ENCODE results near the gene FXYD7.
A peak's percentile ranks its signal among the peaks of the same experiment; 100 is the strongest.

FXYD7 gene

GRCh38 chr19:35105047-35105410 lies 38.0 kb upstream of the FXYD7 start:
- no peak for TF ChIP-seq JUND (IDR thresholded peaks at IDR 0.05; ENCODE audit: low read depth)
- DNase-seq (ENCODE audit: low read depth in 1 of 2, low spot score in 1 of 2) = no peak
- in situ Hi-C loops (cut with HindIII; ENCODE audit: low pct_unique_long_range_greater_than_20kb, low sequenced_read_pairs) = no loop called here

GRCh38 chr19:35105411-35106290 lies 37.4 kb upstream of the FXYD7 start:
- DNase-seq (ENCODE audit: low read depth in 1 of 2, low spot score in 1 of 2) = no peak
- no peak for TF ChIP-seq JUND (IDR thresholded peaks at IDR 0.05; ENCODE audit: low read depth)
- in situ Hi-C loops (cut with HindIII; ENCODE audit: low pct_unique_long_range_greater_than_20kb, low sequenced_read_pairs) = no loop called here

- DNase-seq (ENCODE audit: low read depth in 1 of 2, low spot score in 1 of 2) = no peak
- no peak for TF ChIP-seq JUND (IDR thresholded peaks at IDR 0.05; ENCODE audit: low read depth)
- in situ Hi-C loops (cut with HindIII; ENCODE audit: low pct_unique_long_range_greater_than_20kb, low sequenced_read_pairs) = no loop called here
Observed at GRCh38 chr19:35106291-35106583, 36.8 kb upstream of the FXYD7 start.

DNA sequence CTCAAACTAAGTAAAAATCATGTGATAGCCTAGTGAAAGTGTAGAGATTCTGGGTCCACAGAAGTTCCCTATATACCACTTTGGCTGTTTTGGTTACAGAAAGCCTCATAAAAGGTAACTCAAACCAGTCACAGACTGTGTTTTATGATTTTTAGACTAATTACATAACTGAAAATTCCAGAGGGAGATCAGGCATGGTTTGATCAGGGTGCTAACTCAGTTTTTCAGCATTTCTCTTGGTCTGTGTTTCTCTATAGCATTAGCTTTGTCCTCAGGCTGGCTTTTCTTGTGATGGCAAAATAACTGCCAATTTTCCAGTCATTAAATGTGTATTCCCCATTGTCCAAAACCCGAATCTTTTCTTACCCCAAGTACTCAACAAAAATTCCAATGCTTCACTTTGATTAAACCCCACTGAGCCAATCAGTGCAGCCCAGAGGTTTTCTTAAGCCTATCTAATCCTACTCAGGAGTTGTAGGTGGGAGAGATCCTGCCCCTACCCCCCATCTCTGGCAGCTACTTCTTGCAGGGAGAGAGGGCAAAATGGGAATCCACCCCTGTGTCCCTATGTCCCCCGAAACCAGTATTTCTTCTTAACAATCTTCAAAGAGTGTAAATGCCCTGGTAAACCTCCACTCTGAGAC lies 36.0 kb upstream of the FXYD7 start:
- in situ Hi-C loops (cut with HindIII; ENCODE audit: low pct_unique_long_range_greater_than_20kb, low sequenced_read_pairs) = no loop called here
- no peak for DNase-seq (ENCODE audit: low read depth in 1 of 2, low spot score in 1 of 2)
- TF ChIP-seq JUND (IDR thresholded peaks at IDR 0.05; ENCODE audit: low read depth) = no peak

GRCh38 chr19:35107545-35107944 lies 35.5 kb upstream of the FXYD7 start:
- in situ Hi-C loops (cut with HindIII; ENCODE audit: low pct_unique_long_range_greater_than_20kb, low sequenced_read_pairs) = no loop called here
- no peak for TF ChIP-seq JUND (IDR thresholded peaks at IDR 0.05; ENCODE audit: low read depth)
- no peak for DNase-seq (ENCODE audit: low read depth in 1 of 2, low spot score in 1 of 2)

DNA sequence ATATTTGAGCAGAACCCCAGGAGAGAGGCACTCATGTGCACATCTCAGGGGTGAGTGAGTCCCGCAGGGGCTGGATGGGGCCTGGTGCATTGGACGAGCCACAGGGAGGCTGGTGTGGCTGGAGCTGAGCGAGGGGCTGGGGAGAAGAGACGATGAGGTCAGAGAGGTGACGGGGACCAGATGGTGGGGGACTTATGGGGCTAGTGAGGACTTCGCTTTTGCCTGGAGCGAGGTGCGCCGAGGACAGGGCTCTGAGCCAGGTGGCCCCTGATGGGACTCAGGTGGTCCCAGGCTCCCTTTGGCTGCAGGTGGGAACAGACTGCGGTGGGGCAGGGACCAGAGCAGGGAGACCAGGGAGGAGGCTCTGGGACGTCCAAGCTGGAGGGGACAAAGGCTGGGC lies 34.3 kb upstream of the FXYD7 start:
- no peak for TF ChIP-seq JUND (IDR thresholded peaks at IDR 0.05; ENCODE audit: low read depth)
- in situ Hi-C loops (cut with HindIII; ENCODE audit: low pct_unique_long_range_greater_than_20kb, low sequenced_read_pairs) = no loop called here
- no peak for DNase-seq (ENCODE audit: low read depth in 1 of 2, low spot score in 1 of 2)

DNA sequence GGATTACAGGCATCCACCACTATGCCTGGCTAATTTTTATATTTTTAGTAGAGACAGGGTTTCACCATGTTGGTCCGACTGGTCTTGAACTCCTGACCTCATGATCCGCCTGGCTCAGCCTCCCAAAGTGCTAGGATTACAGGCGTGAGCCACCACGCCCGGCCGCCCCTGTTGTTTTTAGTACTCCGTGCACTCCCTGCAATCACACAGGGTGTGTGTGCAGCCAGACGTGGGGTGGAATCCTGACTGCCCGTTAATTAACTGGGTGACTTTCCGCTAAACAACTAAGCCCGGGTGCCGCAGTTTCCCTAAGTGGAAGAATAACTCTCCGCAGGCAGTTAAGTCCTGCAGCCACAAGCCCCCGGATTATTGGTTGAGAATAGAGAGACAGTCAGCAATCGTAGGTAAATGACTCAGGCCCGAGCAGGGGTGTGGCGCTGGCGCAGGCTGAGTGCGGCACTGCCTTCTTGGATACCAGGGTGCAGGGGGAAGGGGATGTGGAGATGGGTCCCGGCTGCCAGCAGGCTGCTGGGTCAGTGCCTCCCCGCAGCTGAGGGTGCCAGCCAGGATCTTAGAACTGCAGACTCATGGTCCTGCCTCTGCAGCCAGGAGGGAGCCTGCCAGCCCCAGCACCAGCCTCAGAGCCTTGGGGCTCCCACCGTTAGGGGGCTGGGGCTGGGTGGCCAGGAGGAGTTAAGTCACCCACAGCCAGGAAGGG lies 33.5 kb upstream of the FXYD7 start:
- no peak for DNase-seq (ENCODE audit: low read depth in 1 of 2, low spot score in 1 of 2)

DNA sequence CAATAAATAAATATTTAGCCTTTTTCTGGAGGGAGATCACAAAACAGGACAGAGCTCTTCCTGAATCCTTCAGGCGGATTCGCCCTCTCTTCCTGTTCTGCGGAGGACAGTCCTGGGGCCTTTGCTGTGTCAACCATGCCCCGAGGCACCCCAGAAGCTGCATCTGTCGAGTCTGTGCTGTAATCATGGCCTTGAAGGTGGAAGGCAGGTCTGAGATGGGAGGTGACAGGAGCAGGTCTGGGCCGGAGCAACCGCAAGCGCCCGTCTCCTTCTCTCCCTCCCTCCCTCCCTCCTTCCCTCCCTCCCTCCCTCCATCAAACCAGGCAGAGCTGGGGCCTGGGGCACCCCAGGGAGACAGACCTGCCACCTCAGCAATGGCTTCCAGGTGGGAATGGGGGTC lies 32.1 kb upstream of the FXYD7 start:
- in situ Hi-C loops (cut with HindIII; ENCODE audit: low pct_unique_long_range_greater_than_20kb, low sequenced_read_pairs) = no loop called here
- no peak for TF ChIP-seq JUND (IDR thresholded peaks at IDR 0.05; ENCODE audit: low read depth)
- no peak for DNase-seq (ENCODE audit: low read depth in 1 of 2, low spot score in 1 of 2)

More for the DNA sequence above, 33.5 kb upstream of the FXYD7 start:
- in situ Hi-C loops (cut with HindIII; ENCODE audit: low pct_unique_long_range_greater_than_20kb, low sequenced_read_pairs) = no loop called here
- TF ChIP-seq JUND (IDR thresholded peaks at IDR 0.05; ENCODE audit: low read depth) = no peak

DNA sequence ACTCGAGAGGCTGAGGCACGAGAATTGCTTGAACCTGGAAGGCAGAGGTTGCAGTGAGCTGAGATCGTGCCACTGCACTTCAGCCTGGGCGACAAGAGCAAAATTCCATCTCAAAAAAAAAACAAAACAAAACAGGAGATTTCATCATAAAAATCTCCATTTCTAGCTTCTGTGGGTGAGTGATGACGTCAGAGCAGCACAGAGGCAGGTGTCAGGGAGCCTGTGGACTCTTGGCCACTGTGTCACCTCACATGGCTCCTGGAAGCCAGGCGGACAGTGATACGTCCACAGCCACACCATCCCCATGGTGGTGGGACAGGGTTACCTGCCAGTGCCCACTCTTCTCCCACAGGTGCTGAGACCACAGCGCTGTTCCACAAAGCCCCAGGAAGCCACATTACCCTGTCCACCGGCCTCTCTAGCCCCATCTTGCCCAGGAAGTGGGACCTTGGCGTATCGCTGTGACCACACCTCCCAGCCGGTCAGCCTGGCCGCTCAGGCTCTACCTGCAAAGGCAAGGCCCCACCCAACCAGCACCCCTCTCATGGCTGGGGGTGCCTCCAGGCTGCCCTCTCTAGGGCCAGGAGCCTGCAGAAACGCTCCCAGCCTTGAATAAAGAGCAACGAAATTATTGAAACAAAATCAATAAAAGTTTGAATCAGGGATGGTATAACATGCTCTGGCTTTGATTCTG lies 29.9 kb upstream of the FXYD7 start:
- in situ Hi-C loops (cut with HindIII; ENCODE audit: low pct_unique_long_range_greater_than_20kb, low sequenced_read_pairs) = no loop called here
- no peak for TF ChIP-seq JUND (IDR thresholded peaks at IDR 0.05; ENCODE audit: low read depth)
- no peak for DNase-seq (ENCODE audit: low read depth in 1 of 2, low spot score in 1 of 2)

GRCh38 chr19:35114353-35115176 lies 28.5 kb upstream of the FXYD7 start:
- in situ Hi-C loops (cut with HindIII; ENCODE audit: low pct_unique_long_range_greater_than_20kb, low sequenced_read_pairs) = no loop called here
- TF ChIP-seq JUND (IDR thresholded peaks at IDR 0.05; ENCODE audit: low read depth) = no peak
- DNase-seq (ENCODE audit: low read depth in 1 of 2, low spot score in 1 of 2) = peak; percentile 62 to 64

GRCh38 chr19:35115177-35115951 lies 27.7 kb upstream of the FXYD7 start, which contains the start of gene FXYD3:
Gene FXYD3, plus strand, starts transcription at chr19:35115823. Its CDS starts 3,554 bp downstream, at chr19:35119377.
- in situ Hi-C loops (cut with HindIII; ENCODE audit: low pct_unique_long_range_greater_than_20kb, low sequenced_read_pairs) = no loop called here
- no peak for TF ChIP-seq JUND (IDR thresholded peaks at IDR 0.05; ENCODE audit: low read depth)
- DNase-seq (ENCODE audit: low read depth in 1 of 2, low spot score in 1 of 2) = no peak
